HK-2 (cell line): ENCODE data around the gene NEDD1.

ENCODE experiments used
- DNase-seq: peaks from one replicate; pipeline ENCODE4 v3.0.0-alpha.2; 2018; ENCODE audit not compliant: unreplicated experiment

The NEDD1 gene

DNA sequence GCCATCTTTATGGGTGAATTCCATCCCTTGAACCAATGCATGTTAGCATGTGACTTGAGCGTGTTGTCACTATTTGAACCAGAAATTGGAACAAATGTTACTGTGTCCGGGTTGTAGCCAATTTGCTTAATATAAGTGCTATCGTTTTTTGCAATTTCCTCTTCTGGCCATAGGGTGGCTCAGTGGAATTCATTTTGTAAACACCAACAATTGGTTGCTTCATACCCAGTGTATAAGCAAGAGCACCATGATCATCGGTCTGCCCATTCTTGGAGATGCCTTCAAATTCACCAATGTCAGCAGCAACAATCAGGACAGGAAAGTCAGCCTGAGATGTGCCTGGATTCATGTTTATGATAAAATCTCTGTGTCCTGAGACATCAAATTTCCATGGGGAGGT lies 5.0 kb upstream of the NEDD1 start:
- no peak for DNase-seq

DNA sequence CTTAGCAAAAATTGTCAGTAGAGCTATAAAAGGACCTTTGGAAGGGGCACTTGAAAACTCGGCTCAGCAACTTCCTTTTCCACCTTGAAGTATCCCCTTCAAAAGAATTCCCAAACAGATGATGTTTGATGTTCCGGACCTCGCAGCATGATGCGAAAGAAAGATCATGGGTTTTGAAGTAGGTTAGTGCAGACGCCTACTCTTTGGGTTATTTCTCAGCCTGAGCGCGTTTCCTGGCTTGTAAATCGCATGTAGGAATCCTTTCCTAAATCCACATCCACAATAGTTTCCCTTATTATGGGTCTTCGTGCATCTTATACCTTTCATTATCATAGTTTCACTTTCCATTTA lies 584 bp upstream of the NEDD1 start:
- no peak for DNase-seq

DNA sequence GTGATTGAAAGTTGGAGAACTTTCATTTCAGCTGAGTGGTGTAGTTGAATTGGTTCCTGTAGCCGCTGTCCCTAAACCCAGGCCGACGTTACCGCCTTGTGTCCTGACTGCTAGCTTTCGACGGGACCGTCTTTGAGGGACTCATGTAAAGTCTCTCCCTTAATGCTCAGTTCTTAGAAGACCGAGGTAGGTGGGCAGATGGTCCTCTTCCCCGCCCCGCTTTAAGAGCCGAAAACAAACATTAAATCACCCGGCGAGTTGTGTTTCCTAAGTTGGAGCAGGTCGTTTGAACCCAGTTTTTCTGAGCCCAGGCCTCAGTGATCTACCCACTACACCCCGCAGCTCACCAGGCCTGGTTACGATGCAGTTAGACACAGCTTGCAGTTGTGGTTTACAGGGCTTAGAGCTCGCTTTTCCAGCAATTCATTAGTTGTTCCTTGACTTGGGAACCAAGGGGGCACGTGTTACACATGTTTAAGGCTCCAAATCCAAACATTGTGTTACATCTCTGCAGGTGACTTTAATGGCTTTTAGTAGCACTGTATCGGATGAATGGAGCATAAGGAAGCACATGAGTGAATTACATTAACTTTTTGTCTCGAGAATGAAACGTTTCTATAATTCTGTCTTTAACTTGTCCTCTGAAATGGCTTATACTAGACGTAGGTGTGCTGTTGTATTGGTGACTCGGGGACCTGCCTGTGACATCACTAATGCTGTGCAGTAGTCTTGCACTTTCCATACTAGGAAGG lies 790 bp downstream of the NEDD1 start:
- DNase-seq, result peak; percentile 29

DNA sequence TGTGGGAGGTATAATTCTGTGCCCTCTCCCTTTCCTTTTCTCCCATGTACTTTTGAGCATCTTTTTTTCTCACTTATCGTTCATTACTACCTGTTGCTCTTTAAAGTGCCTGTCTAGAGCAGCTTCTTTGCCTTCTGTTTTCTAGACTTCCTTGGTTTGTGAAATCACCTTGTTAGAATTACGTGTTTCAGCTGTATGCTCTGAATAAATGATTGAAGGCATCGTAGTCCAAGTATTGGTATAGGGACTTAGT lies 1.3 kb downstream of the NEDD1 start:
- no peak for DNase-seq

DNA sequence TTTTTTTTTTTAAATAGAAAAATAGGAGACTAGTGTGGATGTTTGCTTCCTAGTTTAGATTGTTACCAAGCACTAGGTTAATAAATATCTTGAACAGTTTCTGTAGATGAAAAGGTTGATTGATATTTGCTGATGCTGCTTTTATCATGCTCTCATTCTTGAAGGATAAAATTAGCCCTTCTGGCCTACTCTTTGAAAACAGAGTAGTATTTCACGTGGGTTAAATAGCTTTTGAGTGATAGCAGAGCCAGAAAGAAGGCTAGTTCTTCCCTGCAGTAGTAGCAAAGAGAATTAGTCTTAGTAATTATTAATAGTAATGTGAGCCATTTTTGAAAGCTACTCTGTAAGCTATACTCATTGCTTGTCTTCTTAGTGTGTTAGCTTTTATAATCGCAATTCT lies 5.2 kb downstream of the NEDD1 start:
- DNase-seq, result no peak

DNA sequence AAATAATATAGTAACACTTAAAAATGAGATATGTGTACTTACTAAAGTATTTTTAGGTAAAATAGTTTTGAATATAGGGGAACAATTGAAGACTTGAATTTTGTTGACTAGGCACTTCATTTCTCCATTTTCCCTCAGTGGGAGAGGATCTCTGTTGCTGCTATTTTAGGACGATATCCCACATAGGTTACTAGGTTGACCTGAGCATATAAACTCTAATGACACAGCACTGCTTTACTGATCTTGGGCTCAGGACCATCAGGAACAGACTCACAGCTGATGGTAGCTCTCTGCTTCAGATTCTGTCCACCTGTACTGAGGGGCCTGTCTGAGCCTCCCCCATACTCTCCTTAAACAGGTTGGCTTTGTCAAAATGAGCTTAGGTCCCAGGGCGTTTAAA lies 5.9 kb downstream of the NEDD1 start:
- DNase-seq, result no peak

DNA sequence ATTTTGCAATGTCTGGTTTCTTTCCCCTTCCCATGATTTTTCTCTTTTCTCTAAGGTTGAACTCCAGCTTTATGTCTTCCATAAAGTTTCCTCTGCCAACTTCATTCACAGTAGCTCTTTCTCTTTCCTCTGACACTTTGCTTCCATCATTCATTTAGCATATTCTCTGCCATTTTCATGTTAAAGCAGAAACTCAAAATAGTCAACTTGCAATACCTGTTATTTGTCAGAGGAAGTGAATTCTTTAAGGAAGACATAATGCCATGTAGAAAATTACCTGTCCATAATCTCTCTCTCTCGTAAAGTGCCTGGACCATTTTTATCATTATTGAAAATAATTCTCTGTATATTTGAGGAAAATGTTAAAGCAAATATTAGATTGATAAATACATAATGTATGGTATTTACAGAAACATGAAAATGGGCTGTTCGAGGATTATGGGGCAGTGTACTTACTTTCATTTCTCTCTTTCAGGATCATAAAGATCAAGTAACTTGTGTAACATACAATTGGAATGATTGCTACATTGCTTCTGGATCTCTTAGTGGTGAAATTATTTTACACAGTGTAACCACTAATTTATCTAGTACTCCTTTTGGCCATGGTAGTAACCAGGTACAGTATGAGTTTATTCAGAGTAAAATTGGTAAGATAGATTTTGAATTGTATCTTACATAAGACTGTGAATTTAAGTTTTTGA lies 12.6 kb downstream of the NEDD1 start:
- no peak for DNase-seq

DNA sequence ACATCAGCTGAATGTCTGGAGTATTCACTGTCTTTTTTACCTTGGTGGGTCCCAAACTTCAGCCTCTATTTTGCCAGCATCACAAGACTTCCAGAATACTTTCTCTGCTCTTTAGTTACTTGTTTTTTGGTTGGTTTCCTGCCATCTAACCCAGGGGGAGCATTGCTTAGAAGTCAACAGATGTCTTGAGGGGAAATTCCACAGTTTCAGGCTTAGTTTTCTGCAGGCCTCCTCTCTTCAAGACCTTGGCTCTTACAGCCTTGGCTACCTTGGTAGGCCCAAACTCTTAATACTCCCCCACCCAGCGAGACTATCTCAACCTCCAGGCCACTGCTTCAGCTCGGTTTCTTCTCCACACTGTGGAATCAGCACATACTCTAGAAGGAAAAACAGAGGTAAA lies 41.7 kb downstream of the NEDD1 start:
- DNase-seq, result no peak

DNA sequence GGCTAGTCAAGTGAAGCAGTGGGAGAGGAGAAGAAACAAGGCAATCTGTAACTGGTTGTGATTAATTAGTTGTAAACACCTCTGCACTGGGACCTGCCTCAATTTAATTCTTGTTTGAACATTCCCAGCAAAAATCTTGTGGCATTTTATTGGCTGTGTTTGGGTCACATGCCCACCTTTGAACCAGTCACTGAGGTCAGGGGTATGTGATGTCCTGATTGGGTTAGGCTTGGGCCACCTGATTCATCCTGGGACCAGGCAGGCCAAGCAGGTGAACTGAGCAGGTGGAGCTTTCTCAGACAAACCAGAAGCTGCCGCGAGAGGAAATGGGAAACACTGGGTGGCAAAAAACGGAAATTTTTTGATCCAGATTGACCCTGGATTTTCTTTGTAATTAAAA lies 72.5 kb downstream of the NEDD1 start:
- DNase-seq, result no peak

DNA sequence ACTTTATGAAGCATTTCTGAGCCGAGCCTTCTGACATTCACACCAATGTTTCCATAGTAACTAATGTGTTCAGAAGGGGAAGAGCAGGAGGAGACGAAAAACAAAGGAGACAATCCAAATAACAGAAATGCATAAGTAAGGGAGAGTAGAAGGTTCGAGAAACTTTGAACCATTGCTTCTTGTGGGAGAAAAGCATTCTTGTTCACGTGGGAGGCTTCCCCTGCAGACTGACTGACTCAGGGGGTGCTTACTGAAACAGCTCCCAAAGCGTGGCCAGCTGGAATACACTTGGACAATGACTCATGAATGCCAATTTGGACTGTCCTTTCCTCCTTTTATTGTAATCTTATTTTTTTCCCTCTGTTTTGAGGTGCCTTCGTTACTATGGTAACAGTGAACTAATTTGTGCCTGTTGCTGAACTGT lies 73.9 kb downstream of the NEDD1 start:
- DNase-seq, result peak; percentile 21

DNA sequence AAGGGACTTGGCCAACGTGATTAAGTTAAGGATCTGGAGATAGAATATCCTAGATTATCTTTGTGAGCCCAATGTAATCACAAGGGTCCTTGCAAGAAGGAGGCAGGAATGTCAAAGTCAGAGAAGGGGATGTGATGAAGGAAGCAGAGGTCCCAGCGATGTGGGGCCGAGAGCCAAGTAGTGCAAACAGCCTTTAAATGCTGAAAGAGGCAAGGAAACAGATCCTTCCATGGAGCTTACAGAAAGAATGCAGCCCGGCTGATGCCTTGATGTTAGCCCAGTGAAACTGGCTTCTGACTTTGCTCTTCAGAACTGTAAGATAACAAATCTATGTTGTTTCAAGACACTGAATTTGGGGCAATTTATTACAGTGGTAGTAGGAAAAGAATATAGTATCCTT lies 74.9 kb downstream of the NEDD1 start:
- no peak for DNase-seq

DNA sequence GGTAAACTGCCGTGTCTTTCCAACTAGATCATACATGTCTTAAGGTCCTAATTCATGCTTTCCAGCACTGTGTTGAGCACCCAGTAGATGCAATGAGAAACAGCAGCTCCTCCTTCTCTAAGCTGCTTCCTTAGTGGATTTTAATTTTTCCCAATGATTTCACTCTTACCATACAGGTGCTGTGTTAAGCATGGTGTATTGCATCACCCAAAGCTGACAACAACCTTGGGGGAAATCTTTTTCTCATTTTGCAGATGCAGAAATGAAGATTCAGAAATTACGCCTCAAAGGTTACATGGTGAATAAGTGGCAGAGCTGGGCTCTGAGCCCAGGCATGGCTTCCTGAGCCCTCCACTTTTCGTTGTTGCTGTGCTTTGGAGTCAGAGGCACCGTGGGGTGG lies 75.6 kb downstream of the NEDD1 start:
- no peak for DNase-seq

DNA sequence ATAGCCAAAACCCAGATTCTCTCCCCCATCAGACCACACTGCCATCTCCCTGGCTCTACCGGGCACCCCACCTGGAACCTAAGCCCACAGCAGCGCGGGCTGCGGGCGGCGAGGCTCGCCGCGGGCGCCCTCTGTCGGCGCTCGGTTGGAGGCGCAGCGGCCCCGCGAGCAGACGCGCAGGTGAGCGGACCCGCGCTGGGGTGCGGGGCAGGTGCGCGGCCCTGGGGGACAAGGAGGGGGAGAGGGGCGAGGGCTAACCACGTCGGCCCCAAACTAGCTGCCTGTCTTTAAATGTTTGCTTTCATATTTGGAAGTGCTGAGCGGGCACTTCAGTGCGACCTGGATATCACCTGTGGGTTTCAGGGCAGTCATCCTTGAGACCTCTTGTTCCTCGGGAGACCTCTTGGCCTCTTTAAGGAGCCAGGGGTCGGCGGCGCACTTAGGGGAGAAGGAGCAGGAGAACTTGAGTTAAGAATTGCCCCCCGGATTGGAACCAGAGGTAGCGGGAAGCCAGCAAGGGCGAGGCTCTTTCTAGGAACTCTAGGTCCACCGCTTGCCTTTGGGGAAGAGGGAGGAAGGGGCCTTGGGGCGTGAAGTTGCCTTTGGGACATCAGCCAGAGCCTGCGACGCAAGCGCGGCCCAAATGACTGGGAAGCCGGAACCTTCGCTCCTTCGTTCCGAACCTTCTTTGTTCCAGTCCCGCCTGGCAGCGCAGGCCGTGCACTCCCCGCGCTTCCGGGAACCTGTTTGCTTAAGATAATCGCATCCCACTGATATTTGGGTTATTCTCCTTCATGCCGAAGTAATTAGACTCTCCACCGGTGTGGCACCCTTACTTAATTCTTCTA lies 78.7 kb downstream of the NEDD1 start:
- DNase-seq, result peak; percentile 28

DNA sequence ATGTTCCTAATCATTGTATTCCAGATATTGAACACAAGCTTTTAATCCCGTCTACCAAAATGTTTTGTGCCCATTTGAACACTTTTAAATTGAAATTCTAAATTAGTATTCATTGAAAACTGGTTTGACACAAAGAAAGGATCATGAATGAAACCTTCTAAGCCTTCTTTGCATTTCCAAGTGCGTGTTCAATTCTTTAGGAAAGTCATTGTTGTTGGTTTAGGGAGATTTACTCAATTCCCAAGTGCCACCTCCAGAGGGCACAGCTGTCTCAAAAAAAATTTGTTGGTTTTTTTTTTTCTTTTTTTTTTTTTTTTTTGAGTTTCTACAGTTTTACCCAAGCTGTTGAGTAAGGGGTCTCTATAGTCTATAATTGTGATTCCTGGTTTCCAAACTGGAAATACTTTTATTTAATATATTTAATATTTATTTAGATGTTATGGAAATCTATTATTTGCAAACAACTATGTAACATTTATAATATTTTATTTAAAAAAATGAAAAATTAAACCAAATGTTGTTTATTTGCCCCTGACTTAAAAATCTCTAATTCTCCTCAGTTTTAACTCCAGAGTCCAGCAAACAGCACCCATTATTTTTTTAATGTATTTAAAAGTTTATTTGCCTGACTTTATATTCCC lies 79.9 kb downstream of the NEDD1 start:
- no peak for DNase-seq

DNA sequence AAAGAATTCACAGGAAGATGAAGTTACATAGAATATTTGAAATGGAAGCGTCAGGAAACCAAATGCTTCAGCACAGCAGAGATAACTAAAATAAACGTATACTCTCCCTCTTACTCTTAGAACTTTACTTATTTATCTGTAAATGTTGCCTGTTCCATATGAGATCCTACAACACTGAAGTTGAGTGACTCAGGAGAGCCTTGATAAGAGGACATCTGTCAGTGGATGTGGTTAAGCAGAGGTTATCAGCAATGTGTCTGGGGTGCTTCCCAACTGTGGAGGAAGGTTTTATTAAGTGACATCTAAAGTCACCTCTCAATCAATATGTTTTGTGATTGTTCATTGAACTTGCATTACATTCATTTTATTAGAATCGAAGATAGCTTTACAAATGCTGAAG lies 81.9 kb downstream of the NEDD1 start:
- no peak for DNase-seq

DNA sequence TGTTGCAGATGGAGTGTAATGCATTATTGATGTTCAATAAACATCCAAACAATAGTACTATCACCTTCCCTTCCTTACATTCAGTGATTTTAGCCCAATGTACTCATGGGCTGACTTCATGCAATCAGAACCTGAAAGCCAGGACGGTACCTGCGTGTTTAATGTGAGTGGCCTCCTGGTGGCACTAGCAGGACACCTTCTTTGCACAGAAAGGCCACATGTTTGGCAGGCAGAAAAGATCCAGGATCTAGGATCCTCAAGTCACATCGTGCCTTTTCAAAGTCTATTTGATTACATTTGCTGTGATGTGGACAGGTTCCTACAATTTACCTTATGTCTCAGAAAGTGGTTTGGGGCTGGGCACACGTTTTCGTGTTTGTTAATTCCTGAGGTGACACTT lies 82.9 kb downstream of the NEDD1 start:
- DNase-seq, result peak; percentile 10

DNA sequence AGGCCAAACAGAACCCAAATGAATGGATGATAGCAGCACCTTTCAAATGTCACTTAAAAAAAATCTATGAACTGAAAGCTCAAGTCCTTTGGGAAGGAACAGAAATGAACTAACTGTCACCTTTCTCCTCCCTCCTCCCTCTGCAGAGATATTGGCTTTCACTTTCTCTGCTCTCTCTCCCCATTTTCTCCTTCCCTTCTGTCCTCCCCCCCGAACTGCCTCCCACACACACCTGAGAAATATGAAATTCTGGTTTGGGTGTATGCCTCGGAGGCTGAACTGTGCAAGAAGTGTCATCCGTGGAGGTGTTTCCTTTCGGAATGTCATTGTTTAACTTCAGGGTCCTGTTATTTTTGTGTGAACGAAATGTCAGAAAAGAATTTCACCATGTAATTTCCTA lies 87.8 kb downstream of the NEDD1 start:
- no peak for DNase-seq

DNA sequence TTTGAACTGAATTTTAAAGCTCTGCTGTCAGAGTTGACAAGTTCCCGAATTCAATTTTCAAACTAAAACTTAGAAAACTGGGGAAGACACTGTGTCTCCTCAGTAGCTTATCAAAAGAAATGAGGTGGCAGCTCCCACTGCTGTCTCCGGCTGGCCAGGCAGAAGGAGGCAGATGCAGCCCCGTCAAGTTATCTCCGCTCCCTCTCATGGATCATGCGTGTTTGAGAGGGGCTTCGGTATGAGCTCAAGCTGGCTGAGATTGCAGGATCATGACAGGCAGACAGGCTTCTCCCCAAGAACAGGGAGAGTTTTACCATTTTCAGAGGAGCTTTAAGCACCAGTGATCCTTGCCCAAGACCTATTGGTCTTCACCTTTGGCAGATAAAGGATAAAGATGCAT lies 88.8 kb downstream of the NEDD1 start:
- no peak for DNase-seq

DNA sequence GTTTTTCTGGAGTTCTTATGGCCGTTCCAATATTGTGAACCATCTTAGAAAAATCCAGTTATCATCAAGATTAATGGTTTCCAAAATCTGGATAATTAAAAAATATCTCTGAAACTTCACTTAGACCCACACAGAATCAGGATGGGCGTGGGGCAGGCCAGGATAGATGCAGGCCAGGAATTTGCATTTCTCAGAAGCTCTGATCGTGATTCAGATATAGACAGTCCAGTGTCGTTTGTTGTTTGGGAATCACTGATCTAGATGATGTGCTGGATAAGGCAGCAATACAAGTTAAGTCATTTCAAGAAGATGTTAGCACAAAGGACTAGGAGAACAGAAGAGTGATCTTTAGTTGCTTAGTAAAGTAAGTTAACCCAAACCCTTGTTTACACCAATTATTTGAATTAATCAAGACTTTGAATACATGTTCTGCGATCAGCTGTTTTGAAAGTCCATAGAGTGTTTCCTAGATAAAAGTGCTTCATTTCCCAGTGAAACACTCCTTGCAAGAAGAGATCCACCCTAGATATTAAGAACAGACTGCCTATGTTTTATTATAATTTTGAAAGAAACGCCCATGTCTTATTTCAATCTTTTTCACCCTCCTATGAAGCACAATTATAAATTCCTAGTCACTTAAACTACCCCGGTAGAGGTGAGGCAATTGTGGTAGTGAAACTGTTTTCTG lies 90.9 kb downstream of the NEDD1 start:
- no peak for DNase-seq

DNA sequence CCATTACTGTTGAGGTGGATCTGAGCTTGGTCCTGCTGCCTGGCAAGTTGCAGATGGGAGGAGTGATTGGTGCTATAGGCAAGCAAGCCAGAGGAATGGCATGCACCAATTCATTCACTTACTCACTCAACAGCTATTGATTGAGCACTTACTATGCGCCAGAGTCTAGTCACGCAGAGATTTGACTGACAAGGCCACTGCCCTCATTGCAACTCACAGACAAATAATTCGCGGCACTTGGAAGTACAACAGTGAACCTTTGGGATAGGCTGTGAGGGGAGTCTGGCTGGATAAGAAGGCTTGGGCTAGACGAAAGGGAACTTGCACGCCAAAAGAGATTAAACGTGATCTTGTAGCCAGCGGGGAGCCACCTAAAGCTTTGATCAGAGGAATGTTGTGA lies 96.2 kb downstream of the NEDD1 start:
- DNase-seq, result no peak
